Loucy (cell line): ENCODE measurements around the gene IDI2.

ENCODE experiments used
- EZH2phosphoT487 ChIP-seq: fragments of 200-600 bp; IDR thresholded peaks from 2 replicates; pipeline ENCODE4 v1.6.1; 2018; ENCODE audit warnings: antibody characterized with exemption, mild to moderate bottlenecking, moderate library complexity, borderline replicate concordance
- TF ChIP-seq, protein P1 (sequence below): fragments of 200-600 bp; sonication (generic); conservative IDR thresholded peaks from 2 replicates; pipeline ENCODE4 v1.5.1; 2014; ENCODE audit warnings: mild to moderate bottlenecking, antibody characterized with exemption, low read length

DNA sequence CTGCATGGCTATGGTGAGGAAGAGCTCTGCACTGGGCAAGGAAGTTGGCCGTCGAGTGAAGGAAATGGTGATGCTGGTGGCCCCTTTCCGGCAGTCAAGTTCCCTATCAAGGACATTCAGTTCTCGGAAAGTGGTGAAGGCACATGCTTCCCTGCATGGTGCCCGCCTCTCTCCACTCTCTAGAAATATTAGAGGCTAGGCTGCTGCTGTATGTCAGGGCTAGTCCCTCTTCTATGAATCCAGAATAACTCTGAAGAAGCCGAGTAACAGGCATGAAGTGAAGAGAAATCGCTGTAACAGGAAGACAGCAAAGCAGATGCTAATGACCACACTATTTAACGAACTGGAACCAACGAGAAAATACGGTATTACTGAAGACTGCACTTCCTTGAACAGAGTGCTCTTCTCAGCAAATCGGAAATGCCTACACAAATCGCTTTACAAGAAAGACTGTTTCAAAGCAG lies 17.9 kb upstream of the IDI2 start:
- TF ChIP-seq, protein P1, sequence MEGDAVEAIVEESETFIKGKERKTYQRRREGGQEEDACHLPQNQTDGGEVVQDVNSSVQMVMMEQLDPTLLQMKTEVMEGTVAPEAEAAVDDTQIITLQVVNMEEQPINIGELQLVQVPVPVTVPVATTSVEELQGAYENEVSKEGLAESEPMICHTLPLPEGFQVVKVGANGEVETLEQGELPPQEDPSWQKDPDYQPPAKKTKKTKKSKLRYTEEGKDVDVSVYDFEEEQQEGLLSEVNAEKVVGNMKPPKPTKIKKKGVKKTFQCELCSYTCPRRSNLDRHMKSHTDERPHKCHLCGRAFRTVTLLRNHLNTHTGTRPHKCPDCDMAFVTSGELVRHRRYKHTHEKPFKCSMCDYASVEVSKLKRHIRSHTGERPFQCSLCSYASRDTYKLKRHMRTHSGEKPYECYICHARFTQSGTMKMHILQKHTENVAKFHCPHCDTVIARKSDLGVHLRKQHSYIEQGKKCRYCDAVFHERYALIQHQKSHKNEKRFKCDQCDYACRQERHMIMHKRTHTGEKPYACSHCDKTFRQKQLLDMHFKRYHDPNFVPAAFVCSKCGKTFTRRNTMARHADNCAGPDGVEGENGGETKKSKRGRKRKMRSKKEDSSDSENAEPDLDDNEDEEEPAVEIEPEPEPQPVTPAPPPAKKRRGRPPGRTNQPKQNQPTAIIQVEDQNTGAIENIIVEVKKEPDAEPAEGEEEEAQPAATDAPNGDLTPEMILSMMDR: no peak
- TF ChIP-seq EZH2phosphoT487: no peak
